ENCODE data around the gene OR5K3.

The OR5K3 gene

GRCh38 chr3:98433764-98434163, 43.3 kb downstream of the OR5K3 start:
- no peak for DNase-seq (ENCODE audit: low read depth)

GRCh38 chr3:98434412-98434811, 43.9 kb downstream of the OR5K3 start:
- no peak for DNase-seq (ENCODE audit: low read depth)

GRCh38 chr3:98440283-98440682, 49.8 kb downstream of the OR5K3 start:
- DNase-seq (ENCODE audit: low read depth), result no peak

All from fibroblast of the conjunctiva (primary cell).